NCI-H2171 treated with DMSO at 0.1 percent for 48 hours (cell line): ENCODE measurements around the gene ACE.

Experiments
- DNase-seq: peaks from one replicate; lab custom pipeline; 2025; lab: John Stamatoyannopoulos, UW

ACE gene

GRCh38 chr17:63474586-63475460 is 2.0 kb upstream of the ACE start:
- DNase-seq = no peak

- no peak for DNase-seq
These were observed 1.1 kb upstream of the ACE start for GRCh38 chr17:63475491-63476412.

DNA sequence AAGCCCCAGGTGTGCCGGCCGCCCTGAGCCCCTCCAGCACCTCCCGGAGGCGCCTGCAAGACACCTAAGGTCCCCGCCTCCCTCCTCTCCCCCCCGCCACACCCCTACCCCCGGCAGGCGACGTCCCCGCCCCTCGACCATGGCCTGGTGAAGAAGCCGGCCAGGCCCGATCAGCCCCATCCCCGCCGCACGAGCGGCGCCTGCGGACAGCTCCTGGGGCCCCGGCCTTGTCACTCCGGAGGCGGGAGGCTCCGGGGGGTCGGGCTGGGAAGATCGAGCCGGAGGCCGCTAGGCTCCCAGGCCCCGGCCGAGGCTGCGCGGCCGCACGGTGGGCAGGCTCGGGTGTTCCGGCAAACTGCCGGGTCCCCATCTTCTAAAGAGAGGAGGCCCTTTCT is 405 bp upstream of the ACE start:
- no peak for DNase-seq

GRCh38 chr17:63477480-63478440 is 899 bp downstream of the ACE start:
- DNase-seq = peak; percentile 67

- DNase-seq = peak; percentile 31
These were observed 2.1 kb downstream of the ACE start for GRCh38 chr17:63478814-63479494.

GRCh38 chr17:63479495-63480184 is 2.8 kb downstream of the ACE start:
- DNase-seq = peak; percentile 32

DNA sequence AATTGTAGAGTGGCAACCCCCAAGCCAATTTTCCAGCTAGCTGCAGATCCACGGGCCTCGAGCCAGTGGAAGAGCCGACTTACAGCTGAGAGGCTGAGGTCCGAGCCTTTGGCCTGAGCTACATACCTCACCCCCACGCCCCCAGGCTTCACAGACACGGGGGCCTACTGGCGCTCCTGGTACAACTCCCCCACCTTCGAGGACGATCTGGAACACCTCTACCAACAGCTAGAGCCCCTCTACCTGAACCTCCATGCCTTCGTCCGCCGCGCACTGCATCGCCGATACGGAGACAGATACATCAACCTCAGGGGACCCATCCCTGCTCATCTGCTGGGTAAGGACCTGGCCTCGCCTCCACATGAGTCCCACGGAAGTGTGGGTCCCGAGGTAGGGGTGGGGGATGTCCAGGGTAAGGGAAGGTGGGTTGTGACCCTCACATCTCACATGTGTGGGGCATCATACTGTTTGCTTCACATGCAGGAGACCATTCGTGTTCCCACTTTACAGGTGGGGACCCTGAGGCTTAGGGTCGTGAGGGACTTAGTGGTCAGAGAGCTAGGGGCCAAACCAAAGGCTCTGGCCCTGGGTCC is 3.4 kb downstream of the ACE start:
- DNase-seq = no peak

GRCh38 chr17:63480826-63481487 is 4.1 kb downstream of the ACE start:
- peak; percentile 98 for DNase-seq

DNA sequence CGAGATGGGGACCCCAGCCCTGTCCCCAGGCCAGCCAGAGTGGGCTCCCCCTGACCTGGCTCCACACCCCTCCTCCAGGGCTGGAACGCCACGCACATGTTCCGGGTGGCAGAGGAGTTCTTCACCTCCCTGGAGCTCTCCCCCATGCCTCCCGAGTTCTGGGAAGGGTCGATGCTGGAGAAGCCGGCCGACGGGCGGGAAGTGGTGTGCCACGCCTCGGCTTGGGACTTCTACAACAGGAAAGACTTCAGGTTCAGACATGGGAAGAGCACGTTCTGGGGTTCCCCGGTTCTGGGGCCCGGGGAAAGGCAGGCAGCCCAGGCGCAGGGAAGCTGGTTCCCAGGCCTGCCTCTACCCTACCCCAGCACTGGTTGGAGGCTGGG is 4.6 kb downstream of the ACE start:
- peak; percentile 46 for DNase-seq

GRCh38 chr17:63482509-63482908 is 5.6 kb downstream of the ACE start:
- no peak for DNase-seq

GRCh38 chr17:63483038-63483437 is 6.2 kb downstream of the ACE start:
- DNase-seq = no peak

- no peak for DNase-seq
These were observed 7.1 kb downstream of the ACE start for GRCh38 chr17:63483655-63484575.

DNA sequence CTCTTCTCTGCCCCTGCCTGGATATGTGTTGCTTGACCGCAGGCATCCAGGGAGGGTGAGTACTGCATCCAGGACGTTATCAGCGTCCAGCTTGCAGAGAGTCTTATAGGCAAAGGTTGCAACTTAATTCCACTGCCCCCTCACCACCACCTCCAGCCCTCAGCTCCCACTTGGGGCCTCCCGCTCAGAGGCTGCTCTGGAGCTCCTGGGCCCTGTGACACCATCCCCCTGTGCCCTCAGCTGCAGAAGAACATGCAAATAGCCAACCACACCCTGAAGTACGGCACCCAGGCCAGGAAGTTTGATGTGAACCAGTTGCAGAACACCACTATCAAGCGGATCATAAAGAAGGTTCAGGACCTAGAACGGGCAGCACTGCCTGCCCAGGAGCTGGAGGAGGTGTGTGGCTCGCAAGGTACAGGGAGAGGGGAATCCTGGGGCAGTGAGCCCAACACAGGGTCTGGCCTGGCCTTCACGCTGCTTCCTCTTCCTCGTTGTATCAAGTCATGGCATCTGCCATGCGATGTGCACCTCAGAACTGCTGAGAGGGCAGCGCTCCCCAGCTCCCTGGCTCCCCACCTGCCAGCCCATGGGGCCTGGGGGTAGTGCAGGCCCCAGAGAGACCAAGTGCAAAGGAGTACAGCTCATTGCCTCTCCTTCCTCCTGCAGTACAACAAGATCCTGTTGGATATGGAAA is 9.6 kb downstream of the ACE start:
- no peak for DNase-seq

- DNase-seq = no peak
These were observed 10.1 kb downstream of the ACE start for GRCh38 chr17:63487014-63487339.

GRCh38 chr17:63488851-63489250 is 12.0 kb downstream of the ACE start:
- DNase-seq = no peak

- DNase-seq = peak; percentile 5
These were observed 12.4 kb downstream of the ACE start for GRCh38 chr17:63489291-63489690.

DNA sequence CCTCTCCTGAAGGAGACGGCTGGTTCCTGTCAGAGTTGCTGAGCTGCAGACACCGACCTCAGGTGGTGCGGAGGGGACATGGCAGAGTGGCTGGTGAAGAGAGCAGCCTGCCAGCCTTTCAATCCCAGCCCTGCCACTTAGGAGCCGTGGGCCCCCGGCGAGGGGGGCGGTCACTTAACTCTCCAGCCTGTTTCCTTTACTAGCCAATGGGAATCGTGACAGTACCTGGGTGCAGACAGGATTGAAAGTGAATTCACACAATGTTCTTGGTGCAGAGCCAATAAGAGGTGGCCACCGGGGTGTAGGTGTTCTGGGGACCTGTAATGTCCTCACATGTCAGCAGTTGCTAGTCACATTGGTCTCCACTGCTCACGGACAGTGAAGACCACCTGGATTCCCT is 13.5 kb downstream of the ACE start:
- DNase-seq = no peak

DNA sequence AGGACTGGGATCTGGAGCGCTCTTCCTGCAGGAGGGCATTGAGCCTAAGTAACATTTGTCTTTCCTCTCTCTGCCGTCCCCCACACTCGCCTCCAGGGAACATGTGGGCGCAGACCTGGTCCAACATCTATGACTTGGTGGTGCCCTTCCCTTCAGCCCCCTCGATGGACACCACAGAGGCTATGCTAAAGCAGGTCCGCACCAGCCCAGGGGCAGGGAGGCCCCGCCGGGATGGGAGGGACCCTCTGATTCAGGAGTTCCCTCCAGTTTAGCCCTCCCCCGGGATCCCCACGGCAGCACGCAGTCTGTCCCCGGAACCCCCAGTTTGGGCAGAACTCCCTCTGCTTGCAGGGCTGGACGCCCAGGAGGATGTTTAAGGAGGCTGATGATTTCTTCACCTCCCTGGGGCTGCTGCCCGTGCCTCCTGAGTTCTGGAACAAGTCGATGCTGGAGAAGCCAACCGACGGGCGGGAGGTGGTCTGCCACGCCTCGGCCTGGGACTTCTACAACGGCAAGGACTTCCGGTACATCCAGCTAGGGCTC is 14.1 kb downstream of the ACE start:
- no peak for DNase-seq
